ENCODE results near the gene CENPX.

CENPX gene

GRCh38 chr17:82021900-82022309, 773 bp downstream of the CENPX start:
- DNase-seq: no peak

DNA sequence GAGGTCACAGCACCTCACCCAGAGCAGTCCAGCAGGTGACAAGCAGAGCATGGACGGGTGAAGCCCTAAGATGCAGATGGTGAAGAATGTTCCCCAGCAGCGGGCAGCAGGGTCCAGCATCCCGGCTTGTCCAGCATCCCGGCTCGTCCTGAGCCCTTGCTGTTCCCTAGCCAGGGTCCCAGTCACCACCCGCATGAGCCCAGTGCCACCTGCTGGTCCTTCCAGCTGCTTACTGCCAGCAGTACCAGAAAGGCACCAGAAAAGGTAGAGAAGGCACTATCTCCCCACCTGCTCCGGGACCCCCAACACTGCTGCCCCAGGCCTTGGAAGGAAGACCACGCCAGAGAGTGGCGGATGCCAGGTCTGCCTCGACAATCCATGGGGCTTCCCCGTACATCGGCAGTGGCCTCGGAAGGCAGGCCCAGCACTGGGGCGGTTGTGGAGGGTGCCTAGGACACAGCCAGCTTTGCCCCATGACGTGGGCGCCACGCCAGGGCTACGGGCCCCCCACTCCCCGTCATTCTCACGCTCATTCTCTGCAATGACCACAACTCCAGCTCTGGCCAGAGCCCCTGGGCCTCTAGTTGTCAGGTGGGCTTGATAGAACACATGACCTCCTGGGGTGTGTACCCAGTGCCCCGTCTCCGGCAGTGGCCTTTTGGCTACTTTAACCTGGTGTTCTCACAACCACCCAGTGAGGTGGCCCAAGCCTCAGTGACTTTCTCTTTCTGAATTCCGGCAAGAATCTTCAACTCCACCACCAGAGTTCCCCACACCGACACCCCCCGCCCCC, 1.4 kb downstream of the CENPX start:
- DNase-seq: peak; percentile 65

GRCh38 chr17:82020572-82021106, 2.0 kb downstream of the CENPX start:
- DNase-seq: no peak

DNA sequence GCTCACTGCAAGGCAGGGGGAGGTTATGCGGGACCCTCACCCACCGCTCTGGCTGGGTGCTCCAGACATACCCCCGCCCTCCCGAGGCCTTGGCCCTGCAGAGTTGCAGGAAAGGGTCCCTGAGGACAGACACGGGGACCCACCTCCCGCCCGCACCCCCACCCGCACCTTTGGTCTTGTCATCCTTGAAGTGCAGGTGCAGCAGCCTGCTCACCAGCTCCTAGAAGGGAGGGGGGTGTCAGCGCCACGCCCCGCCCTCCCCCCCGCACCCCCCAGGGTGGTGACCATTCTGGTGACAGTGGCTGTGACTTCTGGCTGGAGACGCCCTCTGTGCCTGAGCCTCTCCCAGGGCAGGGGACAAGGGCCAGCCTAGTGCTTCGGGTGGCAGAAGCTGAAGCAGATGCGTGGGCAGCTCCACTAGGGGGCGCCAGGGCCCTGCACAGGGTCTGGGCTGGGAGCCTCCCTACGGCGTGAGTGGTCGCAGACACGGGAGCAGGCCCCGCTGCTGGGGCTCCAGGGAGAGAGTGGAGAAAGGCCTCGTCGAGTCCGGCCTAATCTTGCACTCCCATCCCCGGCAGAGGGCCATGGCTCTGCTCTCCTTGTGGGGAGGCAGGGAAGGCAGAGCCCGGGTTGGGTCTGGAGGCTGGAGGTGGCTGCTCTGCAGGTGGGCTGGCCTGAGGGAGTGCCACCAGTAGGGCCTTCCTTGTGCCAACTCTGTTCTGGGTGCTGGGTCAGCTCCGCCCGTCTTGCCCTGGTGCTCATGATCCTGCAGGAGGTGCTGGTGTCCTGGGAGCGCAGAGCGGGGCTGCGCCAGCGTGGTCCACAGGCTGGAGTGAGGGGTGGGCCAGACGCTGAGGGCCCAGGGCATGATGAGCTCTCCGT, 2.7 kb downstream of the CENPX start:
- peak; percentile 70 for DNase-seq

GRCh38 chr17:82018989-82019689, 3.5 kb downstream of the CENPX start:
- DNase-seq: no peak

DNA sequence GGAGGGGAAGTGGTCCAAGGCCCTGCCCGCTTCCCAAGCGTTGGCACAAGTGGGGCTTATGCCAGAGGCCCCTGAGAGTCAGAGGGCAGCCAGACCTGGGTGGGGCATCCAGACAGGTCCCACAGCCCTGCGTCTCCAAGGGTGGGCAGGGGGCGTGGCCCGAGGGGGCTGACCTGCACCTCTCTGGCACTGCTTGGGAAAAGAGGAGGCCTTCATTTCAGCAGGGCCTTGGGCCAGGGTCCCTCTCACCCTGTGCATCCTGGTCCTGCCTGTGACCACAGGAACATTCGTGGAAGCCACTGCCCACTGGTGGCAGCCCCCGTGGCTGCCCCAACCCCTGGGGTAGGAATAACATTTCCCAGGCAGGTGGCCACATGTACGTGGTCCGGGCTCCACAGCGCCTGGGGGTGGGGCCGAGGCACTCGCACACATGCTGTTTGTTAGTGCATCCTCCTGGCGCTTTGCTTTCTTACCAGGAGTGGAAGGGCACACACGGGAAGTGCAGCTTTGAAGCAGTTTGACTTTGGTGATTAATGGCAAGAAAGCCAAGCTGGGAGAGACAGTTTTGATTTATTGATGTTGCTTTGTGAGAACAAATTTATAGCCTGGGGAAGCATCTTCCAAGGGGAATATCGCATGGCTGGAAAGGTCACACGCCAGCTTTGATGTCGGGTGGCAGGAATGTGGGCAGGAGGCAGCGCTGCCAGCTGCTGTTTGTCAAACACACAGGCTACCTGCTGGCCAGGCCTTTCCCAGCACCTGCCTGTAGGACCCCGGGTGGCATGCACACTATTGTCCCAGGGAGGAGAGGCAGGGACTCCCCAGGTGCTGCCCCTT, 4.3 kb downstream of the CENPX start:
- no peak for DNase-seq

DNA sequence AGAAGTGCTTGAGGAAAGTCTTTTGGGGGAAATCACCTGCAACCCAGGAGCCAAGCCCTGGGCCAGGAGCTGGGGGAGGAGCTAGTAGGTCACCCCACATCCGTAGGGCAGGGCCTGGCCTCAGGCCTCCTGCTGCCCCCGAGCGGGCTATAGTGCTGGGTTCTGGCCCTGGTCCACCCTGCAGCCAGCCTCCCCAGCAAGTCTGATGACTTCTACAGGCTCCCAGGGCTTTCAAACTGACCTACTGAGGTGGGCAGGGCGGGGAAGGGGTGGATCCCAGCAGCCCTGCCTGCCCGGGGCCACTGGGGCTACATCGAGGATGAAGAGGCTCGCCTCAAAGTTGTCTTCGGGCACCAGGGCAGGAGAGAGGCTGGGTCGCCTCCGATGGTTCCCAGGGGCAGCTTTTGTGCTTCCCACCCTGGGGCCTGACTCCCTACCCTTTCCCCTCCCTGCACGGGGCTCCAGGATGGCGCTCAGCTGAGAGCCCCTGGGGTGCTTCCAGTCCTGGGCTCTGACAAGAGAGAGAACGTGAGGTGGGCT, 5.0 kb downstream of the CENPX start:
- no peak for DNase-seq

DNA sequence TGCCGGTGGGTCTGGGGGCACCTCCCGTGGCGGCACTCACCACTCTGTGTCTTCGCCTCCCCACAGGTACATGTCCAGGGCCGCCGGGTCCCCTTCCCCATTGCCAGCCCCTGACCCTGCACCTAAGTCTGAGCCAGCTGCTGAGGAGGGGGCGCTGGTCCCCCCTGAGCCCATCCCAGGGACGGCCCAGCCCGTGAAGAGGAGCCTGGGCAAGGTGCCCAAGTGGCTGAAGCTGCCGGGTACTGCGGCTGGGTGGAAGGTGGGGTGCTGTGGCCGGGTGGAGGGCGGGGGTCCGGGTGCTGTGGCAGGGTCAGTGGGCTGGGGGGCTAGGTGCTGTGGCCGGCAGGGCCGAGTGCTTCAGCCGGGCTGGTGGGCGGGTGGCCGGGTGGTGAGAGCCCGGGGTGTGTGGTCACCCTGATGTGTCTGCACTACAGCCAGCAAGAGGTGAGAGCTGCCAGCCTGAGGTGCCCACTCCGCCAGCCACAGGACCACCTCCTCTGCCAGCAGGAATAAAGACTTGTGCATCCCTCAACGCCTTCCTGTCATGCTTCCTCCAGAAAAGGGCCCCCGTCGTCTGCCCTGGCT, 5.7 kb downstream of the CENPX start:
- no peak for DNase-seq

- no peak for DNase-seq
These were observed 6.4 kb downstream of the CENPX start for GRCh38 chr17:82016061-82016874.

DNA sequence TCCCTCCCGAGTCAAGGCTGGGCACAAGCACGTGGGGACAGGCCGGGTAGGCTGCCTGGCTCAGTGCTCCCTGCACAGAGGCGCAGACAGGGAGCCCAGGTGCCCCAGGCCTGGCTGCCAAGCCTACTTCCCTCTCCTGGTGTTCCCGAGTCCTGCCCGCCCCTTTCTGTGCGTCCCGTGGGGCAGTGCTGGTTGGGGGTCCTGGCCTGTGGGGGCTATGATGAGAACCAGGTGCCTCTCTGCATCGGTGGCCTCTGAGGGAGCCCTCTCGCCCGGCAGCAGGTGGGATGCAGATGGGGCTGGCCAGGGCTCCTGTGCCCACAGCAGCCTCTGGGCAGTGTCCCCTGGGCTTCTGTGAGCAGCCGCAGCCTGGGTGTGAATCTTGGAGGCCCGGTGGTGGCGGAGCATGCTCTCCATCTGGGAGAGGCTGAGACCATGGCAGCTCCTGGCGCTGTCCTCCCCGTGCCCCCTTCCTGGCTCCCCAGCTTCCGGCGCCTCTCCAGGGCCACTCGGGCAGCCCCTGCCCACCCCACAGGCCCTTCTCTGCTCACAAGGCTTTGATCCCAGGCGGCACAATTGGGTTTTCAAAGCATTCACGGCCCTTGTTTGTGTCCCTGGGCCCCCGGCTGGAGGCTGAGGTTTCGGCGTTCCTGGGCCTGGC, 7.2 kb downstream of the CENPX start:
- no peak for DNase-seq

- no peak for DNase-seq
These were observed 7.7 kb downstream of the CENPX start for GRCh38 chr17:82014971-82015310.

DNA sequence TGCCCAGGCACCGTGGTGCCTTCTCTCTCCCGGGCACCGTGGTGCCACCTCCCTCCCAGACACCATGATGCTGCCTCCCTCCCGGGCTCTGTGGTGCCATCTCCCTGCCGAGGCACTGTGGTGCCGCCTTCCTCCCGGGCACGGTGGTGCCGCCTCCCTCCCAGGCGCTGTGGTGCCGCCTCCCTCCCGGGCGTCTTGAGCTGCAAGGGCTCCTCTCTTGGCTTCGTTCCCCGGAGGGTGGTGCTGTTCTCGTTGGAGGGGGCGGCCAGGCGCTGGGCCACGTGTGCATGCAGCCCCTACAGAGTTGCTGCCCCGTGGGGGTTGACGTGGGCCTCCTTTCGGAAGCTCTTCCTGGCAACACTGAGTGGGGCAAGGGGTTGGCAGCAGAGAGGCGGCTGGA, 8.2 kb downstream of the CENPX start:
- no peak for DNase-seq

DNA sequence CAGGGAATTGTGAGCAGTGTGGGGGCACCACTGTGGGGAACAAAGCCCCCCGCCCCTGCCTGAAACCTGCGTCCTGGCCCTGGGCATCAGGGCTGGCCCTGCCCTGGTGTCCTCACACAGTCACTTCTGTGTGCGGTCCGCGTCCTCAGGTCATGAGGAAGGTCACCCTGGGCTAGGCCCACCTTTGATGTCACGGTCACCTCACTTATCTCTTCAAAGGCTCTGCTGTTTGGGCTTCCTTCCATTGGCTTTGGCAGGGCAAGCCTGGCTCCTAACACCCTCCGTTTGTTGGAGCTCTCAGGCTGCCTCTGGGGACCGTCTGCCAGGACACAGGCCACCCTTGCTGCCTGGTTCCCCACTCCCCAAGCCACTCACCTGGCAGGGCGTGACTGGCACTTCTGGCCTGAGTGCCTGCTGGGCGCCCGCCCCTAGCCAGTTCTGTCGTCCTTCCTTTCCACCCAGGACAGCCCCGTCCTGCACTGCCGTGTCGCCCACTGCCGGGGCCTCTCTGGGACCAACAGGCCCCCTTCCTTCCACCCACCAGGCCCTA, 8.8 kb downstream of the CENPX start:
- DNase-seq: no peak

GRCh38 chr17:82013341-82013740, 9.3 kb downstream of the CENPX start:
- DNase-seq: no peak

- no peak for DNase-seq
These were observed 9.9 kb downstream of the CENPX start for GRCh38 chr17:82012640-82013295.

DNA sequence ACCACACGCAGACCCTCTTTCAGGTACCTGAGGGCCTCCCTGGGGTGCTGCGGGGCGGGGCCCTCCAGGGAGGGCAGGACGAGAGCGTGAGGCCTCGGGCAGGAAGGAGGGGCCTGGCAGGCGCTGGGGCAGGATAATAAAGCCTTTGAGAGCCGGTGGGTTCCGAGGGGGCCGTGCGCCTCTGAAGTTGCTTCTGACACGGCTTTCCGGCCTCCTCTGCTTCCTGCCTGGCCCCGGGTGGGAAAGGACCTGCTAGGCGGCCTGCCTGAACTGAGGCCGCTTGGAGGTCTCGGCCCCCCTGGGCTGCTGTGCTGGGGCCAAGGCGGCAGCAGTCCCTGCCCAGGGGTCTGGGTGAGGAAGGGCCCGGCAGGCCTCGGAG, 10.4 kb downstream of the CENPX start:
- no peak for DNase-seq

DNA sequence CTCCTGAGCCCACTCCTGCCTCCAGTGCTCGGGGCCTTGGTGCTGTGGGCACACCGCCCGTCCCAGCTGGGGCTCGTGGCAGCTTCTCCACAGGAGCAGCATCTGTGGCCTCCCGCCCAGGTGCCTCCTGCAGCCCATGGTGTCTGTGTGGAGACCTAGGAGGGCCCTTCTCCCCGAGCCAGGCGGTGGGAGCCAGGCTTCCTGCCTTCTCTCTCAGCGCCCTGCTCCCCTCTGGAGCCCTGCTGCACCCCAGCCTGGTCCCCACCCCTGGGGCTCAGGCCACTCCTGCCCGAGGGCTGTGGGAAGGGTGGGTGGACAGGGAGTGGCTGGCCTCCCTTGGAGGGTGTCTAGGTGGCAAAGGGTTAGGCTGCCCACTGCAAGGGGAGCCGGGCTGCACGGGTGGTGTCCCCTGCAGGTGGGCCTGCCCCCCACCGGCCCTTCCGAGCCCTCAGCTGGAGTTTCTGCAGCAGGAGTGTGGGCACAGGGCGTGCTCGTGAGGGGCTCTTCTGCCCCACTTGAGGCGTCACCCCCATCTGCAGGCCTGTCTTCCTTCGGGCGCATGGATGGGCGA, 11.0 kb downstream of the CENPX start:
- no peak for DNase-seq

- no peak for DNase-seq
These were observed 11.8 kb downstream of the CENPX start for GRCh38 chr17:82010575-82011525.
